Ovary (tissue), 9 donors: ENCODE results near the gene RFX8. TPM values are rescaled to one million over a fixed set of nuclear protein-coding genes. Genes with fewer than 3 reads are reported as not detected.

Source experiments
- DNase-seq, 5 donors: peaks; one replicate each; pipeline ENCODE4 v3.0.0-alpha.2; 2019 to 2020
- H3K27ac ChIP-seq, 2 donors: fragments of 200-600 bp; one replicate each; pipeline versions ENCODE4 v1.5.1 to v1.8.0; 2019 to 2022
- H3K27me3 ChIP-seq: fragments of 200-600 bp; one replicate; pipeline ENCODE4 v1.8.0; 2022
- H3K36me3 ChIP-seq: fragments of 200-600 bp; sonication (generic); one replicate; pipeline ENCODE4 v1.5.1; 2019
- H3K4me1 ChIP-seq: one replicate; pipeline ENCODE4 v1.8.1; 2013; ENCODE audit warnings: mild to moderate bottlenecking, moderate library complexity; ENCODE audit not compliant: insufficient read depth
- H3K4me3 ChIP-seq: fragments of 200-600 bp; sonication (generic); one replicate; pipeline ENCODE4 v1.5.1; 2017
- H3K9me3 ChIP-seq, 2 donors: fragments of 200-600 bp in 1 of 2; sonication (generic) in 1 of 2; one replicate each; pipeline versions ENCODE4 v1.5.1 to v1.8.1; 2013 to 2019; ENCODE audit warnings: mild to moderate bottlenecking in 1 of 2, moderate library complexity in 1 of 2
- EP300 ChIP-seq: sonication (generic); formaldehyde crosslinking; IDR thresholded peaks from one replicate; pipeline ENCODE4 v1.6.1; 2017; ENCODE audit warnings: antibody characterized with exemption
- POLR2A ChIP-seq: fragments of 450-650 bp; IDR thresholded peaks from one replicate; pipeline ENCODE4 v1.6.1; 2017; ENCODE audit warnings: antibody characterized with exemption, mild to moderate bottlenecking, moderate library complexity
- WGBS, 3 donors: extraction: QIAGEN DNeasy Blood & Tissue Kit in 1 of 3; methylation state at CpG; one replicate each; pipeline versions ENCODE4 v1.1.5 to v1.1.7; 2013 to 2017; 5-methylcytosine and 5-hydroxymethylcytosine counted together
- intact Hi-C, 4 donors: fragments of 100-400 bp; cut with DNase I; formaldehyde crosslinking; loops; one replicate each; pipeline versions ENCODE4 v1.11.0 to v1.15.1; 2022 to 2023
- polyA plus RNA-seq, 2 donors: library from polyadenylated mRNA; stranded (reverse); fragments of 200-250 nt in 1 of 2; fragments of 350-450 nt in 1 of 2; fragmentation: Illumina TruSeq in 1 of 2; extraction: RNeasy Lipid Tissue Mini Kit (QIAGEN cat#74804) in 1 of 2; gene quantifications; one replicate each; pipeline ENCODE4 v1.2.3, GENCODE V29; 2013 to 2014
- total RNA-seq, 7 donors: library from RNA; depleted of rRNA in 2 of 7; stranded (reverse); fragments of >200 nt in 2 of 7; fragmentation: NEBNext Ultra II Directional in 3 of 7; extraction: Animal tissue kit (Norgen Biotek cat#: 25700) in 3 of 7; gene quantifications; one replicate each; pipeline versions ENCODE4 v1.1.0 to v1.2.4, GENCODE V29; 2016 to 2023
- TF ChIP-seq, protein P1 (sequence below), 3 donors: fragments of 450-650 bp in 2 of 3; fragments of 200-600 bp in 1 of 3; IDR thresholded peaks; one replicate each; pipeline versions ENCODE4 v1.5.1 to v1.8.0; 2016 to 2022; ENCODE audit warnings: antibody characterized with exemption in 3 of 3, mild to moderate bottlenecking in 1 of 3
- donor health status: DM: no; HTN: no; CAD: no; lungs with moderate emphysema.
- donor health status: DM: no; HTN: no; CAD: no.
- donor health status: Bipolar disorder and iron deficiency.
- donor health status: DM: yes; HTN: yes; CAD: no.
- donor health status: DM: no; HTN: no; CAD: no.
- donor health status: DM: yes; HTN: yes; CAD: no.

Gene RFX8
- total and polyA plus RNA-seq, 9 donors = 0.05 to 1.7 (median 0.38) TPM

DNA sequence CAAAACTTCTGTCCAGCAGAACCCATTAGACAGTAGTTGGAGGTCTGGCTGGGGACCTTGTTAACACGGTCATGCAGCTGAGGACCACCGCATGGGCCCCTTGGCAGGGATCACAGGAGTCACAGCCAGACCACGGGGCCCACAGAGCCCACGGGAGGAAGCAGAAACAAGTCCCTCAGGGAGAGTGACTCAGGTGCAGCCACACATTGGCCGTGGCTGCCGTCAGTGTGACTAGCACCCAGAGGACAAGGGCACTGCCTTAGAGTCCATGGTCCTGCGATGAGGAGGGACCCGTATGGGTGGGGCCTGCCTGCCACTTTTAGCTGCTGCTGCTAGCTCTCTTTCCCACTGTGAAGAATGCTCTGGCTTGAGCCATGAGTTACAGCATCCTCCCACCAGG, 5.9 kb upstream of the RFX8 start:
- no peak for DNase-seq
- no peaks in the 10 kb centered on the region for H3K27me3 ChIP-seq
- intact Hi-C loops = no loop called here
- WGBS, 3 donors = 89 to 93% (median 92%) methylated on average over 8 of the region's 8 CpGs
- no peak overlapping the region for H3K4me3 ChIP-seq
- no peaks in the 10 kb centered on the region for H3K4me1 ChIP-seq
- no peaks in the 10 kb centered on the region for H3K9me3 ChIP-seq
- H3K36me3 ChIP-seq = no peaks in the 10 kb centered on the region
- TF ChIP-seq, protein P1, sequence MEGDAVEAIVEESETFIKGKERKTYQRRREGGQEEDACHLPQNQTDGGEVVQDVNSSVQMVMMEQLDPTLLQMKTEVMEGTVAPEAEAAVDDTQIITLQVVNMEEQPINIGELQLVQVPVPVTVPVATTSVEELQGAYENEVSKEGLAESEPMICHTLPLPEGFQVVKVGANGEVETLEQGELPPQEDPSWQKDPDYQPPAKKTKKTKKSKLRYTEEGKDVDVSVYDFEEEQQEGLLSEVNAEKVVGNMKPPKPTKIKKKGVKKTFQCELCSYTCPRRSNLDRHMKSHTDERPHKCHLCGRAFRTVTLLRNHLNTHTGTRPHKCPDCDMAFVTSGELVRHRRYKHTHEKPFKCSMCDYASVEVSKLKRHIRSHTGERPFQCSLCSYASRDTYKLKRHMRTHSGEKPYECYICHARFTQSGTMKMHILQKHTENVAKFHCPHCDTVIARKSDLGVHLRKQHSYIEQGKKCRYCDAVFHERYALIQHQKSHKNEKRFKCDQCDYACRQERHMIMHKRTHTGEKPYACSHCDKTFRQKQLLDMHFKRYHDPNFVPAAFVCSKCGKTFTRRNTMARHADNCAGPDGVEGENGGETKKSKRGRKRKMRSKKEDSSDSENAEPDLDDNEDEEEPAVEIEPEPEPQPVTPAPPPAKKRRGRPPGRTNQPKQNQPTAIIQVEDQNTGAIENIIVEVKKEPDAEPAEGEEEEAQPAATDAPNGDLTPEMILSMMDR (IDR thresholded peaks at IDR 0.05) = no peak
- TF ChIP-seq POLR2A (no peak), EP300 (no peak)
- H3K27ac ChIP-seq = no peak overlapping the region

DNA sequence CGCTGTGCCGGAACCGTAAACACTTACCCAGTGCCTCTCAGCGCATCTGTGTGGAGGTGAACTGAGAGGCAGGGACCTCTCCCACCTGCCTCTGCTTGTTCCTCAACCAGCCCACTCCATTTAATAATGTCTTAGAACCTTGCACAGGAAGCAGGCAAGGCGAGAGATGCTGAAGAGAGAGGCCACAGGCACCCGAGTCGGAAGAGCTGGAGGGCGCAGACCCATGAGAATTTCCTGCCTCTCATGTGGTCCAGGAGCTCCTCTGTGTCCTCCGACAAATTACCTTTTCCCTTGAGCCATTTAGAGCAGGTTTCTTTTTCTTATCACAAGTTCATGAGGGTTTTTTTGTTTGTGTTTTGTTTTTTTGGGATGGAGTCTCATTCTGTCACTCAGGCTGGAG, 4.9 kb upstream of the RFX8 start:
- DNase-seq = no peak
- WGBS, 3 donors = 92 to 95% (median 93%) methylated on average over 9 of the region's 9 CpGs
- intact Hi-C loops = no loop called here
- H3K4me1 ChIP-seq = no peaks in the 10 kb centered on the region
- no peak for TF ChIP-seq POLR2A
- TF ChIP-seq, protein P1 (IDR thresholded peaks at IDR 0.05) = no peak
- no peak for TF ChIP-seq EP300
- H3K27ac ChIP-seq = no peak overlapping the region
- H3K4me3 ChIP-seq = no peak overlapping the region
- H3K9me3 ChIP-seq = no peaks in the 10 kb centered on the region
- H3K36me3 ChIP-seq = no peaks in the 10 kb centered on the region
- H3K27me3 ChIP-seq = no peaks in the 10 kb centered on the region

DNA sequence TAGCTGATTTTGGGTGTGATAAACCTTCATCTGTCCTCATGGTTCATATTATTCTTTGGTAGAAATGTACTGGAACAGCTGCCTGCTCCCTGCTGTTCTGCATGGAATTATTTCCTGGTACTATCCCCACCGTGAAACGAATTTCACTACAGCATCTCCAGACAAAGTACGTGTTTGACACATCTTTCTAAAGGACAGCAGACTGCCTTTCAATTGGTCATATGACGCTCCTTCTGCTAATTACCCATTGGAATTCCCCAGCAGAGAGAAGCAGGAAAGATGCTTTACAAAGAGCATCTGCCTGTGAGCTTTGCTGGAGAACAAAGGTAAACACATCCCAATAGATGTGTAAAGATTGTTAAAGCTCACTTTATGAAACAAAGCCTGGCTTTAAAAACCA, 4.4 kb upstream of the RFX8 start:
- WGBS, 3 donors = 37 to 44% (median 42%) methylated on average over 4 of the region's 4 CpGs
- no peak overlapping the region for H3K4me3 ChIP-seq
- no peaks in the 10 kb centered on the region for H3K27me3 ChIP-seq
- no peak for TF ChIP-seq EP300
- TF ChIP-seq, protein P1 (IDR thresholded peaks at IDR 0.05) = no peak
- TF ChIP-seq POLR2A = no peak
- H3K36me3 ChIP-seq = no peaks in the 10 kb centered on the region
- H3K9me3 ChIP-seq = no peaks in the 10 kb centered on the region
- DNase-seq = no peak
- H3K4me1 ChIP-seq = no peaks in the 10 kb centered on the region
- intact Hi-C loops = no loop called here
- H3K27ac ChIP-seq = no peak overlapping the region

DNA sequence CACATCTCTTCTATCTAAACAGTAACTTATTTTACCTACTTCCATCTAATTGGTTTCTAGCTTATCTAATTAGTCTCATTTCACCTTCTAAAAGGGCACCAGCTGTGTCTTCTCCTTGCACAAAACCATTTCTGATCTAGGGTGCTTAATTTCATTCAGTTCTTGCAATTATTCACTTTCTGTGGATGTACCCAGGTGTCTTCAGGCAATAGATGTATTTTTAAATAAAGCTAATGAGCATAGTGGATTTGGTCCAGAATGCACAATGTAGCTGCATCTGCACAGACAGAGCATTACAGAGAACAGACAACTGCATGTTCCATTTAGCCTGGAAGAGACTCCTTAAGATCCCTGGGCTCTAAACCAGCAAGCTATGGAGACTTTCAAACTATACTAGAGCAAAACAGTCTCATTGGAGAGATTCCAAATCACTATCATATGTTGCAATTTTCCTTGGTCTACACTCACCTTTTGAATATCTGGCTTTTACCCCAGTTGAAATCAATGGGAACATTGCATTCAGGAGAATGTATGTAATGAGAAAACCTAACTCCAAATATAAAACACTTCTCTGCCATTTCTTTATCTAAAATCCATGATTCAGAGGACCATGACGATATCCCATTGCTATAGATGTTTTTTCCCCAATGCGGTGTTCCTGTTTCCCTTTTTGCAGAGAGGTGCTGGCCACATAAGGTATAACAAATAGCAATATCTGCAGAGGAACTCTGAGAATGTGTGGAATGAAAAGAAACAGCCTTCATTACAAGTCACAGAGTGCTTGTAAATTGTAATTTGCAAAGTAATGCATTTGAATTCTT, 3.5 kb upstream of the RFX8 start:
- intact Hi-C loops = no loop called here
- Histone ChIP-seq H3K4me3 (no peak overlapping the region), H3K27me3 (no peaks in the 10 kb centered on the region), H3K9me3 (no peaks in the 10 kb centered on the region), H3K27ac (no peak overlapping the region), H3K4me1 (peaks cover 1% of the 10 kb centered on the region), H3K36me3 (no peaks in the 10 kb centered on the region)
- TF ChIP-seq EP300 (no peak), POLR2A (no peak)
- TF ChIP-seq, protein P1 (IDR thresholded peaks at IDR 0.05) = no peak
- DNase-seq = no peak
- WGBS, 3 donors = 12 to 26% (median 19%) methylated on average over 2 of the region's 2 CpGs
